GM13976 (cell line): ENCODE data around the gene SPON2.

Experiments used
- DNase-seq: peaks from one replicate; pipeline ENCODE4 v3.0.0; 2012; ENCODE audit warnings: low spot score
- CTCF ChIP-seq: IDR thresholded peaks from 2 replicates; pipeline ENCODE4 v1.5.1; 2012; ENCODE audit warnings: borderline replicate concordance, mild to moderate bottlenecking; ENCODE audit not compliant: insufficient read depth; ENCODE audit errors: extremely low read depth, missing control alignments, control extremely low read depth
- in situ Hi-C: fragments of 300-500 bp; cut with MboI; formaldehyde crosslinking; loops from one replicate; pipeline ENCODE4 v1.12.0; 2022; ENCODE audit warnings: low sequenced_read_pairs, mixed read lengths, inconsistent platforms; ENCODE audit not compliant: unreplicated experiment

SPON2 gene

GRCh38 chr4:1151541-1151940, 20.8 kb downstream of the SPON2 start:
- TF ChIP-seq CTCF: no peak
- no peak for DNase-seq
- in situ Hi-C loops: no loop called here

GRCh38 chr4:1150875-1151274, 21.5 kb downstream of the SPON2 start:
- DNase-seq: no peak
- no peak for TF ChIP-seq CTCF
- in situ Hi-C loops: no loop called here

GRCh38 chr4:1139860-1140259, 32.5 kb downstream of the SPON2 start:
- TF ChIP-seq CTCF: no peak
- in situ Hi-C loops: loop anchor here (10.0 kb wide), 1 partner anchor 205 kb away; the partner anchor contains the start of gene UVSSA
- no peak for DNase-seq

- in situ Hi-C loops: loop anchor here (10.0 kb wide), 1 partner anchor 207 kb away; the partner anchor contains the start of gene UVSSA
- TF ChIP-seq CTCF: no peak
- DNase-seq: no peak
Observed at GRCh38 chr4:1137850-1138249, 34.5 kb downstream of the SPON2 start.

- in situ Hi-C loops: loop anchor here (10.0 kb wide), 1 partner anchor 208 kb away; the partner anchor contains the start of gene UVSSA
- TF ChIP-seq CTCF: no peak
- DNase-seq: no peak
Observed at GRCh38 chr4:1137063-1137776, 35.2 kb downstream of the SPON2 start.

- DNase-seq: no peak
- TF ChIP-seq CTCF: no peak
- in situ Hi-C loops: loop anchor here (10.0 kb wide), 1 partner anchor 209 kb away; the partner anchor contains the start of gene UVSSA
Observed at GRCh38 chr4:1136048-1136447, 36.3 kb downstream of the SPON2 start.
